NCI-H524 (cell line): ENCODE data around the gene MEGF6.
"Not testable (repeated sequence)": the region's sequence is repeated elsewhere in the genome, so short reads cannot be mapped to it uniquely, and the experiment has no call there.

Experiments
- DNase-seq, 2 experiments: peaks; one replicate each; lab custom pipeline; 2025; lab: John Stamatoyannopoulos, UW

Gene MEGF6

DNA sequence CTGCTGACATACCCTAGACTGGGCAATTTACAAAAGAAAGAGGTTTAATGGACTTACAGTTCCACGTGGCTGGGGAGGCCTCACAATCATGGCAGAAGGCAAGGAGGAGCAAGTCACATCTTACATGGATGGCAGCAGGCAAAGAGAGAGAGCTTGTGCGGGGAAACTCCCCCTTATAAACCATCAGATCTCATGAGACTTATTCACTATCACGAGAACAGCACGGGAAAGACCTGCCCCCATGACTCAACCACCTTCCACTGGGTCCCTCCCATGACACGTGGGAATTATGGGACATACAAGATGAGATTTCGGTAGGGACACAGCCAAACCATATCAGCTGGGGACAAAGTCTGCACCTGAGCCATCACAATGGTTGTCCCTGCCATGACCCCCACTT is 35.8 kb downstream of the MEGF6 start:
- DNase-seq = not testable (repeated sequence)

DNA sequence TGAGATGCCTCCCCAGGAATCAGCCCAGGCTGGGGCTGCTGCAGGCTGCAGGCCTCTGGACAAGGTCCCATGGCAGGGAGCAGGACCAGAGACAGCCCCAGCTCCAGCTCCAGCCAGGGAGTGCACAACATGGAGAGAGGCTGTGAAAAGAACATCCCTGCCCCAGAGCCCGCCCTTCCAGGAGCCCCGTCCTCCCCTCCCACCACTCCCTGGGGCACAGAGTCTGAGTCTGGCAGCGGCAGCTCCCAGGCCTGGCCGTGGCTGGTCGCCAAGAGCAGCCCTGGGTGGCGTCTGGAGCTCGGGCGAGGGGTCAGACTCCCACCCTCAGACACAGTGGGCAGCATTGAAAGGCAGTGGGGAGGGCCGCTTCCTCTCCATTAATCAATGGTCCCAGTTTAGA is 37.8 kb downstream of the MEGF6 start:
- DNase-seq = no peak

DNA sequence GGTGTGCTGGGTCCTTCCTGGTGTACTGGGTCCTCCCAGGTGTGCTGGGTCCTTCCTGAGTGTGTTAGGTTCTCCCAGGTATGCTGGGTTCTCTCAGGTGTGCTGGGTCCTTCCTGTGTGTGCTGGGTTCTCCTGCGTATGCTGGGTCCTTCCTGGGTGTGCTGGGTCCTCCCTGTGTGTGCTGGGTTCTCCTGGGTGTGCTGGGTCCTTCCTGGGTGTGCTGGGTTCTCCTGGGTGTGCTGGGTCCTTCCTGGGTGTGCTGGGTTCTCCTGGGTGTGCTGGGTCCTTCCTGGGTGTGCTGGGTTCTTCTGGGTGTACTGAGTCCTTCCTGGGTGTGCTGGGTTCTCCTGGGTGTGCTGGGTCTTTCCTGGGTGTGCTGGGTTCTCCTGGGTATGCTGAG is 38.7 kb downstream of the MEGF6 start:
- DNase-seq = not testable (repeated sequence)

DNA sequence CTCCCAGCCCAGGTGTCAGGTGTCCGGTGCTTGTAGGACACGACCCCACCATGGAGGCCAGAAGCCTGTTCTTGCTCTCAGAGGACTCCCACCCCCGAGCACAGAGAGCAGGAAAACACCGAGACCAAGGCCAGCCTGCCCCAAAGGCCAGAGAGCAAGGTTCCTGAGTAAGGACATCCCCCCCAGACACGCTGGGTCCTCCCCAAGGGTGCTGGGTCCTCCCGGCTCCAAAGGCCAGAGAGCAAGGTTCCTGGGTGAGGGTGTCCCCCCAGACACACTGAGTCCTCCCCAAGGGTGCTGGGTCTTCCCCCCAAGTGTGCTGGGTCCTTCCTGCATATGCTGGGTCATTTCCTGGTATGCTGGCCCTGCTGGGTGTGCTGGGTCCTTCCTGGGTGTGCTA is 40.0 kb downstream of the MEGF6 start:
- DNase-seq = no peak

DNA sequence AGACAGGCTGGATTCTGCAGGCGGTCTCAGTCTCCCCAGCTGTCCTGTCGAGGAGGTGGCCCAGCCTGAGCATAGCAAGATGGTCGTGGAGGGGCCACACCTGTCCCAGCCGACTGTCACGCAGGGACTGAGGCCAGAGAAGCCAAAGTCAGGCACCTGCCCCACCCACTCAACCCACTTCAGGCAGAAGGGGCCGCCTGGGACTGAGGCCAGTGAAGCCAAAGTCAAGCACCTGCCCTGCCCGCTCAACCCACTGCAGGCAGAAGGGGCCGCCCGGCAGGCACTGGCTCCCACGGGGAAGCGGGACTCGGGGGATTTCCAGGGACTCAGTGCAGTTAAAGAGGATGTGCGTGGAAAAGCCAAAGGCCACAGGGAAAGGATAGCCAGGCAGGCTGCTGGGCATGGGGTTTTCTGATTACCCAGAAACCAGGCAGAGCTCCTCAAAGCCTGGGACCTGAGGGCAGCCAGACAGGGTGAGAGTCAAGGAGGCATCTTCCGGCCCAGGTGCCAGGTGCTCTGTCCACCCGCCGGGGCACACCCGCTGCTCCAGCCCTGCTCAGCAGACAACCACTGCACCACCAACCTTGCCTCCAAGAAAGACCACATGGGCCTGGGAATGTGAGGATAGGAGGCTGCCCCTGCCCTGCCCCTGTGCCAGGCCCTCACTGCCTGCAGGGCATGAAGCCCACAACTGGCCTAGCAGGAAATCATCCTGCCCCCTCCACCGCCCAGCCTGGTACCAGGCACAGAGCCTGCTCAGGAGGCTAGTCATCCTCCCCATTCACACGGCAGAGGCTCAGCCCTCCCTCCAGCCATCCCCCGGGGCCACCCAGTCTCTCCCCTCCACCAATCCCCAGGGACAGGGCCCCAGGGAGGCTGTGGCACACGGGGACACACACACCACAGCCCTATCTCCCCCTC is 41.0 kb downstream of the MEGF6 start:
- no peak for DNase-seq

DNA sequence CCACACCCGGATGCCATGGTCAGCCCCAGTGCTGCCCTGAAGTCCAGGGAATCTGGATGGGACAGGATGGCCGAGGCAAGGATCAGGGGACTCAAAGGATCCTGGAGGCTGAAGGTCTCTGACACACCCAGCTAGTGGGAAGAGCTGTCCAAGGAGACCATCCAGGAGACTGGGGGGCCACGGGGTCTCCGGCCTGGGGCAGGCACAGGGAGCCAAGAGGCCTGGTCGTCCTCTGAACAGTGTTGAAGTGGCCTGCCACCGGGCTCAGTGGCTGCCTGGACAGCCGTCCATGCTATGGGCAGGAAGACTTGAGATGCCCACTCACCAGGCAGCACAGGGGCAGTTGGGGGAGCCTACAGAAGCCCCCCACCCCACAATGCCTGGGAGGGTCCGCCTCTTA is 41.9 kb downstream of the MEGF6 start:
- DNase-seq = no peak

DNA sequence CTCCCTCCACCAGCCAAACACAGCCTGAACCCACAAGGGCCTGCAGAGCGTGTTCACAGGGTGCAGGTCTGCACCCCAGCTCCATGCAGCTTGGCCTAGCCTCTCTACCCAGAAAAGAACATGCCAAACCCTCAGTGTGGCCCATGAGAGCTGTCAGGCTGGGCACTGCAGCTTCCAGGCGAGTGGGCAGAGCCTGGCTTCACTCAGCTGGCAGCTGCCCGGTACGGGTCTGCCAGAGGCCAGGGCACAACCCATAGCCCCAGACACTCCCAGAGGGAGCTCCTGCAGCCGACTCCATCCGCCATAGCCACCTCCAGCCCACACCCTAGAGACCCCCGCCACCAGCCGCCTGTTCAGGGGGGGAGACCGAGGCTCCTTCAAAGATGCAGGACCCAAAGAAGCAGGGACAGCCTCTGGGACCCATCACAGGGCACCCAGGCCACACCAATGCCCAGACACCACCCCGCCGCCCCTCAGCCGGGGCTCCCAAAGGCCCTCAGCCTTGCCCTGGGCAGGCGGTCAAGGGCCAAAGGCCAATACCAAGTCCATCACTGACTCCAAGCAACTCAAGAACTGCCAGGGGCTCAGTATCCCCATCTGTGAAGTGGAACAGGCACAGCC is 42.4 kb downstream of the MEGF6 start:
- DNase-seq = no peak

DNA sequence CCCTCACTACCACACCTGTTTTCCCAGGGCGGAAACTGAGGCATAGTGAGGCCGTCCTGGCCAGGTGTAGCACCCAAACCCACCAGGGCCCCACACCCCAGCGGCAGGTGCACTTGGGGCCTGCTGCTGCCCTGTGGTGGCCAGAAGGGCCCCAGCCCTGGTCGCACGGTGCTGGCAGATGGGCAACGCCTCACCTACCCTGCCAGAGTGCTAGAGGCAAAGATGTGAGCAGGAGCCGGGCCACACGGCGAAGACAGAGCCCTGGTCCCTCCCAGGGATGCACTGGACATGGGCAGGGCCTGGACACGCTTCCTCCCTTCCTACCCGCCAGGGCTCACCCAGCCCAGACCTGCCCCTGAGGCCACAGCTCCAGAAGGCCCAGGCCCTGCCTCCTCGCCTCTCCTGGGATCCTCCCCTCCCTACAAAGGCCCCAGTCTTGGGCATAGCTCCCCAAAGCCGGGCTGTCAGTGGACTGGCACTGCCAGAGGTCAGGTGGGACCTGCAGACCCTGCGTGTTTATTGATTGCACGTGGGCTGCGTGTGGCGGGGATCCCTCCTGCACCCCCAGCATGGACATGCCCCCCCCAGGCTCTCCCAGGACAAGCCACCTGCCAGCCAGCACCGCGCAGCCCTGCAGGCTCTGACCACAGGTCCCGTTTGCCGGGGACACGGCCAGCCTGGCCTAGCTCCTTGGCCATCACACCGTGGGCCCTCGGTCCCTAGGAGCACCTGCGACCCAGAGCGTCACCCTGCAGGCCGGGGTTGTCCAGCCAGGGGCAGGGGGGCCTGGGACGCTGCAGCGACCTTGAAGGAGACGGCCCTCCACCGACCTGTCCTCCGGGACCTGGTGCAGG is 44.1 kb downstream of the MEGF6 start:
- DNase-seq = no peak

DNA sequence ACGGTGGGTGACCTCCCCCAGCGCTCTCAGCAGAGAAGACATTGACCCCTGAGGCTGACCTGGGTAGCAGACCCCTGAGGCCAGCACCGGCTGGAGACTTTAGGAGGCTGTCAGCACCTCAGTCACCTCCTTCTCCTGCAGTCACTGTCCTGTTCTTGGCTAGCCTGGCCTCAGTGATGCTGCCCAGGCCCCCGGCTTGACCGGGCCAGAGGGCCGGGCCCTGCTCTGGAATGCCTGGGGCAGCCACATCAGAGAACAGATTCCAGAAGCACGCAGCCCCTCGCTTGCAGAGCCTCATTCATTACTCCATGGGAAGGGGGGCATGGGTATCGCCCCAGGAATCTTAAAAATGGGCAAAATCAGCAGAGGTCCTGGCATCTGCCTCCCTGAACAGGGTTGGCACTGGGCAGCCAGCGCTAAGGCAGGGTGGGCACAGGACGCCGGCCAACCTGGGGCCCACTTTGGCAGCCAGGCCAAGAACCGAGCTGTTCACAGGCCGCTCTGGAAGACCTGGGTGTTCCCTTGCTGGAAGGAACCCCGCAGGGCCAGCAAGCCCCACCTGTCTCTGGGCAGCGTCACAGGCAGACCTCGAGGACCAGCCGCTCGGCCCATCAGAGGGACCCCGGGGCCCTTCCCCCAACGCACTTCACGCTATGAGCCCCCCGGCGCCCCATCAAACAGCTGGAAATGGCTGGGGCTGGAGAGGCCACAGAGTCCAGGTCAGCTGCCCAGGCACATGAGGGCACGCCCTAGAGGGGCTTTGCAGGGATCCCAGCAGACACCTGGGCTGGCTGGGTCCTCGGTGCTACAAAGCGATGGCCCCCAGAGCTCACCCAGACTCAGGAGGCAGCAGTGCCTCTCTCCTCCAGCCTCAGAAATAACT is 45.1 kb downstream of the MEGF6 start:
- no peak for DNase-seq

DNA sequence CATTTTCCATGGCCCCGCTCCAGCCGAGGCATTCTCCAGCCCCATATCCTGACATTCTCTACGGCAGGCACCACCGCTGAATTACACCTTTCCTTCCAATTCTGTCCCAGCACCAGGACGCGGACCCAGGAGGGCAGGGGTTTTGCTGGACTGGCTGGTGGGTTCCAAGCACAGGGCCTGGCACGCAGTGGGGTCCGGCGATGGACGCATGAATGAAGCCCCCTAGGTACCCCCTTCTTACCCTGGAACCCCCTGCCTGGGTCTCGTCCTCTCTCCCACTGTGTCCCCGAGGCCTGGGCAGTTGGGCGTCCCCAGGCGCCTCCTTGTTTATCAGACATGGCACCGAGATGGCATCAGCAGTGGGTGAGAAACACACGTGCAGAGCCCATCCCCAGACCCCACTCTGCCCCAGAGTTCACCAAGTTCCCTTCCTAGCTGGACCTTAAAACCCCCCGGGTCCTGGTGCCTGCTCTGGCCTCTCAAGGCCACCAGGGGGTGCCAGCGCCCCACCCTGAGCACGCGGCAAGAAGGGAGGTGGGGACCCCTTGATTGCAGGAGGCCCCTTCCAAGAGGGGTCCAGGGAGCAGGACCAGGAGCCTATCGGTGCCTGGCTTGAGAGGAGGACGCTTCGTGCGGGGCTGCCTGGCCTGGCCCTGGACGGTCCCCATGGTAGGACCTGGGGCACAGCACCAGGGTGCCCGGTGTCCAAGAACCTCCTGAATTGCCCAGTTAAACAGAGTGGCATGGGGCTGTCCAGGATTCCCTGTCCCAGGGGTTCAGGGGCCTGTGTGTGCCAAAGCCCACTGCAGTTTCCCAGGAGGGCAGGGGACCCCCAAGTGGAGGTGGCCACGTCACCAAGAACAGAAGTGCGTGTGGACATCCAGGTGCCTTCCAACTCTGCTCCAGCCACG is 46.1 kb downstream of the MEGF6 start:
- DNase-seq = peak in 1 of 2 experiments; percentile 30

DNA sequence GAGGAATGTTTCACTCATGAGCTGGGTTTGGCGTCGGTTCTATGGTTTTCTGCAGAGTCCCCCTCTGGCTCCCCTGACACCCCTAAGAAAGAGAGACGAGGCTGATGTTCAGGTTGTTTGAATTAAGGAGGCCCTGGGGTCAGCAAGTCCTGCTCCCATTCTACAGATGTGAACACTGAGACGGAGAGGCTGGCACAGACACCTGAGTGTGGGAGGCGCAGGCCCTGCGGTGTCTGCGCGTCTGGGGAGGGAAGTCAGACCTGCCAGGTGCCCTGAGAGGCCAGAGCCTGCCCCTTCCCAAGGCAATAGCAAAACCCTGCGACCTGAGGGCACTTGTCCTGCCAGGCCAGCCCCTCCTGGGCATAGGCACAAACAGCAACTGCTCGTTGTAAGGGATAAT is 47.7 kb downstream of the MEGF6 start:
- no peak for DNase-seq

DNA sequence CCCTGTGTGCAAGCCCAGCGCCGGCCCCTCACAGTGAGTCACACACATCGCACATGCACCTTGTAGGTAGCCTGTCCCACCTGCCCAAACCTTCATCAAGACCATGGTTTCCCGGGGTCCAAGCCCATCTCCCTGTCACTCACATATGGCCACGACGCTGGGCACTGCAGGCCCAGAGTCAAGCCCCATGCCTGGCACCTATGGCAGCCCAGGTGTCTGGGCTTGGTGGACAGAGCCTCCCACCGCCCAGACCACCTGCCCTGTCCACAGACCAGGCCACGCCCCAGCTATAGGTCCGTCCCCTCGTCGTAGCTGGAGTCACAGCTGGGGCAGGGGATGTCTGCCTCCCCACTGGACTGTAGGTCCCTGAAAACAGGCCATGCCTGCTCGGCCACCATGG is 48.2 kb downstream of the MEGF6 start:
- DNase-seq = no peak

DNA sequence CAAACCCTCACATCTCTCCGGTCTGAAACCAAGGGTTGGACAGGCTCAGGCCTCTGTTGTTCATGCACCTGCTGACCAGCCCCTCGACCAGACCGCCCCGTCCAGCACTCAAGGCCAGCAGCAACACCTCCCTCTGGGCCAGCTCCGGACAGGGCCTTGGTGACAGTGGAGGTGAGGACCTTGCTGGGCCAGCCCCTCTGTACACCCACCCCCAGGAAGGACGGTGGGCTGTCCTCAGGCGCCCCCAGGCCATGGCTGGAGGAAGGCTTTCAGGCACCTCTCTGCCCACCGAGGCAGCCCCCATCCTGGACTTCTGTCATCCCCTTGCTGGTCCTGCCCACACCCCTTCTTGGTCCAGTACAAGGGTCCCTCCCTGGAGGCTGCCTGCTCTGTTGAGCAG is 48.6 kb downstream of the MEGF6 start:
- no peak for DNase-seq

DNA sequence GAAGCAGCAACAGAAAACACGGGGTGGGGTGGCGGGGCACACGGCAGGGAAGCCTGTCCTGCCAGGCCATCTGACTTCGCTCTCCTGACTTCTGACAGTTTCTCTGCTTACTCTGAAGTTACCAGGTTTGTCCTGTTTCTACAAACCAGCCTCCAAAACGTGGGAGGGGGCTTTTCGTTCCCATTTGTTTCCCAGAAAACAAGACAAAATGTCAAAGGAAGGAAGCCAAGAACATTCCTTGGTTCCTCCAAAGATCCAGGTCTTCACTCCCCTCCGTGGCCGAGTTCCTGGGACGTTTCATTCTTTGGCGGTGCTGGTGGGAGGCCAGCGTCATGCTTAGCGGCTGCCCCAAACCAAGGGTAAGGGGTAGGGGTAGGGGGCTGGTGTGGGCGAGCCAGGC is 49.6 kb downstream of the MEGF6 start:
- no peak for DNase-seq

DNA sequence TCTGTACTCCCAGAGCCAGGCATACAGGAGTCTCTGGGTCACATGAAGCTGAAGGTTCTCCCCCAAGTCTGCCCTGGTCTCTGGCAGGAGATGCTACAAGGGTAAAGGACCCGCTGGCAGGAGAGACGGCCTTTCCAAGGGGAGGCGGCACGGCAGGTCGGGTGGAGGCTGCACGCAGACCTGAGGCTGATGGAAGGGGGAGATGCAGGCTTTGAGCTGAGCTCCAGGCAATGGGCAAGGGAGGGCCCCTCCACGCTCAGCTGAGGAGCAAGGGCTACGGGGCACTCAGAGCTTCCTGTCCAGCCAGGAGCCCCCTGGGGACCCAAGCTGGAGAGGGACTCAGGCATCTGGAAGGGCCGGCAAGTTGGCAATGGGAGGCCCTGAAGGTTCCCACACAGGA is 50.3 kb downstream of the MEGF6 start:
- DNase-seq = no peak

DNA sequence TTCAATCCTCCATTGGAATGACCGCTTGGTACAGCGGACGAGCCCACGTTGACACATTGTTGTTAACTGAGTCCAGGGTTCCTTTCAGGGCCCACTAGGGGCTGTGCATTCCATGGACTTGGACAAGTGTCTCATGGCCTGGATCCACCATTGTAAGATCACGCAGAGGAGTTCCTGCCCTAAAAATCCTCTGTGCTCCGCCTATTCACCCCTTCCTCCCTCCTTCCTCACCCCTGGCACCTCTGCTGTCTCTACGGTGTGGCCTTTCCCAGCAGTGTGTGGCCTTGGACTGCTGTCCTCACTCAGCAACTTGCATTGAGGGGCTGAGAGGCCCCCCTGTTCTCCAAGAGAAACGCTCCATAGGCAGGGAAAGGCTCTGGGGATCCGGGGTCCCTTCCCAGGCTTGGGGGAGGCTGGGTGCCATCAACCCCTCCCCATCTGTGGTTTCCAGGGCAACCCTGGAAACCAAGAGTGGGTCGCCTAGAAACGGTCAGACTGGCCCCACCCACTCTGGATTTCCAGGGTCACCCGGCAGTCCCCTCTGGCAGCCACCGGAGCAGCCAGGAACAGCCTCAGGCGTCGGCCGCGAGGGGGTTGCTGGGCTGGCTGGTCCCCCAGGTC is 50.9 kb downstream of the MEGF6 start:
- no peak for DNase-seq

DNA sequence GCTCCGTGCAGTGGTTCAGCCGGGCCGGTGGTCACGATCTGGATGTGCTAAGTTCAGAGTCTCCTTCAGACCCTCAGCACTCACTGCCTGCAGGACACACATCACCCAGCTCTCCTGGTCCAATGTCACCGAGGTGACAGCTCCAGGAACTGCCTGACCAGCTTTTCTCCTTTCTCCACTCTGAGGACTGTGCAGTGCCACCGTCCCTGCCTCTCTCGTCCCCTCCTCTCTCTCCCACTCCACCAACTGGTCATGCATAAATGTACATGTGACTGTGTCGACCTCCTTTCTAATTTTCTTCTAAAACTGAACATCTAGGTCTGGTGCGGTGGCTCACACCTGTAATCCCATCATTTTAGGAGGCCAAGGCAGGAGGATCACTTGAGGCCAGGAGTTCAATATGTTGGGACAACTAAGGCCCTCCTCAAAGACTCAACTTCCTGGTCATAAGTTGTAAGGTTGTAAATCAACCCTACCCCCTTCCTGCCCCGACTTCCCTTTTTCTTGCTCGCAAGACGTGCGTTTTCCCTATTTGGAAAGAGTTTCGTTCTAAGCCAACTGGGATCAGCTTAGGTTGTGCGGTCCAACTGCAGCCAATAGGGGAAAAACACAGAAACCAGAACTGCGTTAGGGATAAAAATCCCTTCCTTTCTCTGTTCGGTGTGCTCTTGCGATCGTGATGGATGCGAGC is 53.1 kb downstream of the MEGF6 start:
- no peak for DNase-seq

DNA sequence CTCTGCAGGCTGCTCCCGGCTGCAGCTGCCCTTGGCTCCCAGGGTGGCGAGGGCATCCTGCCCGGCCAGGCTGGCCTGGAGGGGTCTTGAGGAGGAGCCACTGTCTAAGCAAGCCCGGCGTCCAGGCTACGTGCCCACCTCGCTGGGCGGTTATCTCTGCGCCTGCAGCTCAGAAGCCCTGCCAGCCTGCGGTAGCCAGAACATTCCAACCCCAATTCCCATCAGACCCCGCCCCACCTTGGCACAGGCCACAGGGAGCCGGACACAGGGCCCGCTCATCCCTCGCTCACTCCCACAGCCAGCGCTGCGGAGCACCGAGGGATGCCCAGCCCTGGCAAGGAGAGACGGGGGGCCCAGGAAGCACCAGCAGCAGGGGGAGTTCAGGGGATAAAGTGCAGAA is 53.9 kb downstream of the MEGF6 start:
- DNase-seq = no peak

DNA sequence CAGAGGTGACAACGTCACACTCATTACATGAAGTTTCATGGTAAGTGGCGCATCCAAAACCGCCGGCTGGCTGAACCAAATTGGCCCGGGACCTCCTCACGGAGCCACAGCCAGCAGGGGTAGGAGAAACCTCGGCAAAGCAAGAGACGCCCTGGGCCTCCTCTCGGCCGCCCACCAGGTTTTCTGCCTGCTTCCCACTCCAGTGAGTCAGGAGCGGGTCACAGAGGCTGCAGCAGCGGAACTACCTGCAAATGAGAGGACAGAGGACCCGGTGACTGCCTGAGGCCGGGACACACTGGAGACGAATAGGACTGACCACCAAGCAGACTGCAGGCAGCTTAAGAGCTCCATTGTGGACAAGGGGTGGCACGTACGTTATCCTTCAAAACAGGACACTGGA is 55.0 kb downstream of the MEGF6 start:
- no peak for DNase-seq
